Stimulated activated CD8-positive, alpha-beta memory T cell treated with anti-CD3 and anti-CD28 coated beads, Interleukin-4, amount 100 ng/mL, for 4 hours (primary cell): Measurements from ENCODE around the gene PSMC3IP.

Experiments used
- DNase-seq, 2 donors: peaks; one replicate each; pipeline ENCODE4 v3.0.0-alpha.2; 2020; ENCODE audit warnings: low read depth in 2 of 2, low spot score in 1 of 2

Gene PSMC3IP

GRCh38 chr17:42586514-42587230 is 9.1 kb upstream of the PSMC3IP start:
- no peak for DNase-seq

- no peak for DNase-seq
Measured at GRCh38 chr17:42585353-42585752, 7.8 kb upstream of the PSMC3IP start.

DNA sequence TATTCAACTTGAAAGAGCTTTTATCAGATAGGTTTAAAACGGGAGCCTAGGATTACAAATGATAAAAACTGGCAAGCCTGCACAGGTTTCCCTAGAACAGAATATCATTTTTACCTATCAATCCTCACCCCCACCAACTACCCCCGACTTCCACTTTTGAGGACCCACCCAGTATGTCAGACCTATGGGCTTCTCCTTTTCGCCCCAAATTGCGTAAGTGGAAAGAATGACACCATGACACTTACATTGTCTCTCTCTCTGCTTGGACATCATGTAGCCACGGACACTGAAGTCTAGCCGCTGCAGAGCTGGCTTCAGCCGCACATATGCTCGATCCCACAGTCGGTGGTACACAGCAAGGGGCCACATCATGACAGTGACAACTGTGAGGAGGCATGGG is 7.4 kb upstream of the PSMC3IP start:
- no peak for DNase-seq

- no peak for DNase-seq
Measured at GRCh38 chr17:42581744-42582270, 4.3 kb upstream of the PSMC3IP start.

- no peak for DNase-seq
Measured at GRCh38 chr17:42579794-42580551, 2.4 kb upstream of the PSMC3IP start.

DNA sequence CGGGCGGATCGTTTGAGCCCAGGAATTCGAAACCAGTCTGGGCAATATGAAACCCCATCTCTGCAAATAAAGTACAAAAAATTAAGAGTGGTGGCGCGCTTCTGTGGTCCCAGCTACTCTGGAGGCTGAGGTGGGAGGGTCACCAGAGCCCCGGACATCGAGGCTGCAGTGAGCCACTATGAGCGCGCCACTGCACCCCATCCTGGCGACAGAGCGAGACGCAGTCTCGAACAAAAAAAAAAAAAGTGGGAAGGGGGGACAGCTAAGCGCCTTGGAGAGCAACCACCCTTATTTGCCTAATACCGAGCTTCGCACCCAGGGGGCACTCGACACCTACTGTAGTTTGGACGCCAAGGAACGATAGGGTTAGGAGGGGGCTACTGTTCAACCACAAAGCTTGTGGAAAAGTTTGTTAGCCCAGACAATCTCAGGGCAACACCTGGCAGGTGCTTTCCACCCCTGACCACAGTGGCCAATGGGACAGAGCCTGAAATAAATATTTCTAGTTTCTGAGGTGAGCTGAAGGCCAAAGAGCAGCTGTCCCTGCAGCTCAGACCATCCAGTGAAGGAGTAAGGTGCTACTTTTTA is 847 bp upstream of the PSMC3IP start:
- DNase-seq = peak in 1 of 2 donors; percentile 27

DNA sequence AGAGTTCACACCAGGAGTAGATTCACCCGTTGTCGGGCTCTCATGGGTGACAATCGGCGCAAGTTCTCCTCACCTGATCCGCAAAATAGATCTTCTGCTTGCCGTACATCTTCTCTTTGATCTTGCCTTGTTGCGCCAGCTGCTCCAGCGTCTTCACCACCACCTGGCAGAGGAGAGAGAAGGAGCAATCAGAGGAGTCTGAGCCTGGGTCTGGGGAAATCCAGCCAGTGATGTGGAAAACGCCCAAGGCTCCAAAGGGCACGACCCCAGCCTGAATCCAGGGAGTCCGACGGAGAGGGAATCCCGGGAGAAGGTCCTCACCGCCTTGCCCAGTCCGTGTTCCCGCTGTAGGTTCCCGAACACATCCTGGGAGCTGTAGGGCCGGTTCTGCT is 393 bp downstream of the PSMC3IP start:
- DNase-seq = no peak

DNA sequence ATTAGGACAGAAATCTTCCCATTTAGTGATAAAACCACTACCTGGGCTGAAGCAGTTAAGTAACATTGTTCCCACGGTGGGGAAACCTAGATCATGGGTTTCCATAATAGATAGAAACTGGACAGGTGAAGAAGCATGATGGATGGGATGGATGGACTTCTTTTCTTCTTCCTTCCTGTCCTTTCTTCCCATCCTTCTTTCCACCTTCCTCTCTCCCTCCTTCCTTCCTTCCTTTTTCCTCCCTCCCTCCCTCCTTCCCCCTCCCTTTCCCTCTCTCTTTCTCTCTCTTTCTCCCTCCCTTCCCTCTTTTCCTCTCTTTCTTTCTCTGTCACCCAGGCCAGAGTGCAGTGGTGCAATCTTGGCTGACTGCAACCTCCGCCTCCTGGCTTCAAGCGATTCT is 3.1 kb downstream of the PSMC3IP start:
- DNase-seq = no peak

DNA sequence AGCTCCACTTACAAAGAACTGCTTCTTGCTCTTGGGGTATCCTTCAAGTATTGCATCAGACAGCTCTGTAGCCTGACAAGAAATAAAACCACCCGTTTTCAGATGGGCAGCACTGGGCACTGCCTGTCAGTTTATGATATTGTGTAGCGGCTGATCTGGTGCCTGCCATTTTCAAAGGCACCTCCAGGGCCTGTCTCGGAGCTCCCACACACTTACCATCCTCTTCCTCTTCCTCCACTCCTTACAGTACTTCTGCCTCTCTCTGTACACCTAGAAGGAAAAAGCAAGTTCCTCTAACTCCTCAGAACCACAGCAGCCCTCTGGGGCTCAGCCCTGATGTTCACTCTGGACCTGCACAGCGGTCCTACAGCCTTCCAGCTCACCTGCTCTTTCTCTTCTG is 4.4 kb downstream of the PSMC3IP start:
- DNase-seq = no peak

- DNase-seq = no peak
Measured at GRCh38 chr17:42571435-42572225, 5.9 kb downstream of the PSMC3IP start.

- no peak for DNase-seq
Measured at GRCh38 chr17:42568341-42569111, 9.0 kb downstream of the PSMC3IP start.

- DNase-seq = peak; percentile 72 to 86
Measured at GRCh38 chr17:42566883-42567573, 10.5 kb downstream of the PSMC3IP start, which contains the start of gene MLX. TSS of gene MLX (plus strand) at chr17:42567100. CDS start at chr17:42567125, 25 bp downstream.

DNA sequence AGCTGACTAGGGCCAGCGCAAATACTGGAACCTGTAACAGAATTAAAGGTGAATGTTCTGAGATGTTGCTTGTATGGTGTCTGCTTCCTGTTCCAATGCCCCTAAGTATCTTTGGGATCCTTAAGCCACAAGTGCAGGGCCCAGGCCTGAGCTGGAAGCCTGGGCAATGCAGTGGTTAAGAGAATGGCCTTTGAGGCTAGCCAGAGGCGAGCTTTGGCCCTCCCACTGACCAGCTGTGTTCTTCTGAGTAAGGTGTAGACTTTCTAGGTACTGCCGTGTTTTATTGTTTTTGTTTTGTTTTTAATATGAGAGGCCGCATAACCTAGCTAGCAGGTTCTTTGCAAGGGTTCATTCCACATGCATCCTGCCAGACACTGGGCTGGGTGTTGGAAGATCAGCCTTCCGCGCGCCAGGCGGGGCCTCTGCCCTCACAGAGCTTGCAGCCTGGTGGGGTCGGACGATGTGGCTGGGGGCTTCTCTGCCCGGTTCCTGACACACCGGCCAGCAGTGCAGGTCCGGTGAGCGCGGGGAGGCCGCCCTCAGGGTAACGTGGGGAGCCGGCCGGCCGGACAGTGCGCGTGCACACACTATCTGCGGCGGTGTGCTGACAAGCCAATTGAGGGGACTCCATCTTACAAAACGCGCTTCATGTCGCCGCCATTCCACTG is 11.2 kb downstream of the PSMC3IP start:
- no peak for DNase-seq

- DNase-seq = no peak
Measured at GRCh38 chr17:42565523-42566214, 11.9 kb downstream of the PSMC3IP start.

DNA sequence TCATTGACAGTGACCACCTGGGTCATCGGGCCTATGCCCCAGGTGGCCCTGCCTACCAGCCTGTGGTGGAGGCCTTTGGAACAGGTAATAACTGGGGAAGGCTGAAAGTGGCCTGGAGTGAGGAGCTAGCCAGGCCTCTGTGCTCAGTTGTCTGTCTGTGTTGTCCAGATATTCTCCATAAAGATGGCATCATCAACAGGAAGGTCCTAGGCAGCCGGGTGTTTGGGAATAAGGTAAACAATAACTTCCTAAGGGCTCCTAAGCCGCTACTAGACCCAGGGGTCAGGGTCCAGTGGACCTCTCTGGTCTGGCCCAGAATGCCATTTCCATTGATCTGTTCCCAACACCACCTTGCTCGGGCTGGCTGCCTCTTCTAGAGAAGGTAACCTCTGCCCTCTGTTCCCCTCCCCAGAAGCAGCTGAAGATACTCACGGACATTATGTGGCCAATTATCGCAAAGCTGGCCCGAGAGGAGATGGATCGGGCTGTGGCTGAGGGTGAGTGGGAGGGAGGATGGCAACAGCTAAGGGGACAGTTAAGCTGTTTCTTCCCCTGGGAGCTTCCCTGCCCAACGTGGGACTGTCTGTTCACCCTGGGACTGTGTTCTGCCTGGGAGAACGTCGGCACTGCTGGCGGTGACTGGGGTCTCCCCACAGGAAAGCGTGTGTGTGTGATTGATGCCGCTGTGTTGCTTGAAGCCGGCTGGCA is 12.6 kb downstream of the PSMC3IP start:
- no peak for DNase-seq

- DNase-seq = no peak
Measured at GRCh38 chr17:42563950-42564349, 13.6 kb downstream of the PSMC3IP start.

DNA sequence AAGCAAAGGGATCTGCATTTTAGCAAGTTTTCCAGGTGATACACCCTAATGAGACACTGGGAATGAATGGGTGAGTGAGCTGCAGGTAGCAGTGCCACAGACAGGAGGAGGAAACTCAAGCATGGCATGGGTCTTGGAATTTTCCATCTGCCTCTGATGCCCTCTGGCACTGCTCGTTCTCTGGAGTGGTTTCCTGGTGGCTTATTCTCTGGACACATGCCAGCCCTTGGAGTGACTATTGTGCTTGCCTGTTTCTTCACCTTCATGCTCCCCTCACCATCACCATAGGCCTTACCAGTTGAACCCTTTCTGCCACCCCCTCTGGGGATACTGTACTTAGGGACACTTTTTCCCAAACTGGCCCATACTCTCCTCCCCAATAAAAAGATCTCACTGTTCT is 14.0 kb downstream of the PSMC3IP start:
- no peak for DNase-seq

- no peak for DNase-seq
Measured at GRCh38 chr17:42563143-42563509, 14.4 kb downstream of the PSMC3IP start.
